Measurements from ENCODE around the gene EHMT1. TPM values are rescaled to one million over a fixed set of nuclear protein-coding genes. Genes with fewer than 3 reads are reported as not detected.

EHMT1 gene
- total RNA-seq, 2 experiments from 2014 or later: 145 to 295 TPM

DNA sequence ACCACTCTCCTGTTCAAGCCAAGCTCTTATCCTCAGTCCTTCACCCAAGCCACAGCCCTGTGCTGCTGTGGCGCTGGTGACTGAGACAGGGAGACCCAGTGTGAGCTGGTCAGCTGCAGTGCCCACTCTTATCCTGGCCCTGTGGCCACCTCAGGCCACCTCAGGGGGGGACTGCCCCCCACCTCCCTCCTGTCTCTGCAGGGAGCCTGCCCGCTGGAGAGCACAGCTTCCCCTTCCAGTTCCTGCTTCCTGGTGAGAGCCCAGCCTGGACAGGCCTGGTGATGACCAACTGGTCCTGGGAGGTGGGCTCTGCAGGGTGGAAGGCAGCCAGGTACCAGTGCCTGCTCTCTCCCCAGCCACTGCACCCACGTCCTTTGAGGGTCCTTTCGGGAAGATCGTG lies 5.5 kb upstream of the EHMT1 start:
- H3K27ac ChIP-seq (ENCODE audit: low read depth, low read length, poor library complexity, severe bottlenecking): no peak overlapping the region
- H3K79me2 ChIP-seq (ENCODE audit: insufficient read depth, low read depth, low read length): peaks cover 21% of the 10 kb centered on the region
- TF ChIP-seq EZH2phosphoT487 (IDR thresholded peaks at IDR 0.05; ENCODE audit: borderline replicate concordance, low read depth, low read length): no peak
- TF ChIP-seq, protein P1, sequence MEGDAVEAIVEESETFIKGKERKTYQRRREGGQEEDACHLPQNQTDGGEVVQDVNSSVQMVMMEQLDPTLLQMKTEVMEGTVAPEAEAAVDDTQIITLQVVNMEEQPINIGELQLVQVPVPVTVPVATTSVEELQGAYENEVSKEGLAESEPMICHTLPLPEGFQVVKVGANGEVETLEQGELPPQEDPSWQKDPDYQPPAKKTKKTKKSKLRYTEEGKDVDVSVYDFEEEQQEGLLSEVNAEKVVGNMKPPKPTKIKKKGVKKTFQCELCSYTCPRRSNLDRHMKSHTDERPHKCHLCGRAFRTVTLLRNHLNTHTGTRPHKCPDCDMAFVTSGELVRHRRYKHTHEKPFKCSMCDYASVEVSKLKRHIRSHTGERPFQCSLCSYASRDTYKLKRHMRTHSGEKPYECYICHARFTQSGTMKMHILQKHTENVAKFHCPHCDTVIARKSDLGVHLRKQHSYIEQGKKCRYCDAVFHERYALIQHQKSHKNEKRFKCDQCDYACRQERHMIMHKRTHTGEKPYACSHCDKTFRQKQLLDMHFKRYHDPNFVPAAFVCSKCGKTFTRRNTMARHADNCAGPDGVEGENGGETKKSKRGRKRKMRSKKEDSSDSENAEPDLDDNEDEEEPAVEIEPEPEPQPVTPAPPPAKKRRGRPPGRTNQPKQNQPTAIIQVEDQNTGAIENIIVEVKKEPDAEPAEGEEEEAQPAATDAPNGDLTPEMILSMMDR (conservative IDR thresholded peaks at IDR 0.05; ENCODE audit: low read length): no peak
- BruUV-seq (replicated peaks): no TSS peak
- H3K9me3 ChIP-seq (ENCODE audit: low read length): no peaks in the 10 kb centered on the region
- no peaks in the 10 kb centered on the region for H3K9me2 ChIP-seq (ENCODE audit: insufficient read depth, low read length)
- POLR2A ChIA-PET: no interaction called here
- H3K4me3 ChIP-seq (ENCODE audit: low read depth, low read length, poor library complexity, severe bottlenecking): no peak overlapping the region
- no peaks in the 10 kb centered on the region; the same call in 1 of the 2 replicates for H4K20me1 ChIP-seq (ENCODE audit: insufficient read depth, low read length)
- CTCF ChIA-PET (ENCODE audit: unreplicated experiment): no interaction called here
- peaks cover 33% of the 10 kb centered on the region for H3K4me1 ChIP-seq (ENCODE audit: insufficient read depth, low read length, poor library complexity, severe bottlenecking)
- no peak for DNase-seq (ENCODE audit: low spot score)
- intact Hi-C loops (cut with micrococcal nuclease; ENCODE audit: unreplicated experiment): no loop called here
- H2AFZ ChIP-seq (ENCODE audit: low read length): no peak overlapping the region
- no peak overlapping the region for H3K4me2 ChIP-seq (ENCODE audit: low read length)
- peaks cover 49% of the 10 kb centered on the region for H3K36me3 ChIP-seq (ENCODE audit: insufficient read depth, low read length)

DNA sequence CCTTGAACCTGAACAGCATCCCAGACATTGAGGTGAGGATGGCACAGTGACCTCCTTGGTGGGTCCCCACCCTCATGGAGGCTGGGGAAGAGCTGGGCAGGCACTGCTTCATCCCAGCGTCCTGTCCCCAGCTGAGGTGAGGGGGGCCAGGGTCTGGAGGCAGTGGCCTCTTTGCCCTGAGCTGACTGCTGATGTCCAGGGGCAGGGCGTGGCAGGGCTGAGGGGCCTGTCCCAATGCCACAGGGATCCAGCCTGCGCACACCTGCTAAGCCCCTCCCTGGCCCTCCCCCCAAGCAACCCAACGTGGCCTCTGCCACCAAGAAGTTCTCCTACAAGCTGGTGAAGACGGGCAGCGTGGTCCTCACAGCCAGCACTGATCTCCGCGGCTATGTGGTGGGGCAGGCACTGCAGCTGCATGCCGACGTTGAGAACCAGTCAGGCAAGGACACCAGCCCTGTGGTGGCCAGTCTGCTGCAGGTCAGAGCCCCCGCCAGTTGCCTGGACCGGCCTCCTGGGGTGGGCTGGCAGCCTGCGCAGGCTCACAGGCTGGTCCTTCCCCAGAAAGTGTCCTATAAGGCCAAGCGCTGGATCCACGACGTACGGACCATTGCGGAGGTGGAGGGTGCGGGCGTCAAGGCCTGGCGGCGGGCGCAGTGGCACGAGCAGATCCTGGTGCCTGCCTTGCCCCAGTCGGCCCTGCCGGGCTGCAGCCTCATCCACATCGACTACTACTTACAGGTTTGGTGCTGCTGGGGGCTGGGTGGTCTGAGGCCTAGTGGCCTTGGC lies 4.9 kb upstream of the EHMT1 start:
- Histone ChIP-seq H3K36me3 (ENCODE audit: insufficient read depth, low read length) (peaks cover 49% of the 10 kb centered on the region), H4K20me1 (ENCODE audit: insufficient read depth, low read length) (no peaks in the 10 kb centered on the region; the same call in 1 of the 2 replicates), H3K9me2 (ENCODE audit: insufficient read depth, low read length) (no peaks in the 10 kb centered on the region), H3K4me3 (ENCODE audit: low read depth, low read length, poor library complexity, severe bottlenecking) (no peak overlapping the region), H3K4me2 (ENCODE audit: low read length) (no peak overlapping the region), H3K79me2 (ENCODE audit: insufficient read depth, low read depth, low read length) (peaks cover 23% of the 10 kb centered on the region), H2AFZ (ENCODE audit: low read length) (no peak overlapping the region), H3K27ac (ENCODE audit: low read depth, low read length, poor library complexity, severe bottlenecking) (no peak overlapping the region), H3K9me3 (ENCODE audit: low read length) (no peaks in the 10 kb centered on the region), H3K4me1 (ENCODE audit: insufficient read depth, low read length, poor library complexity, severe bottlenecking) (peaks cover 33% of the 10 kb centered on the region)
- TF ChIP-seq, protein P1 (conservative IDR thresholded peaks at IDR 0.05; ENCODE audit: low read length): no peak
- no peak for TF ChIP-seq EZH2phosphoT487 (IDR thresholded peaks at IDR 0.05; ENCODE audit: borderline replicate concordance, low read depth, low read length)
- CTCF ChIA-PET (ENCODE audit: unreplicated experiment): no interaction called here
- no peak for DNase-seq (ENCODE audit: low spot score)
- intact Hi-C loops (cut with micrococcal nuclease; ENCODE audit: unreplicated experiment): no loop called here
- BruUV-seq (replicated peaks): no TSS peak
- POLR2A ChIA-PET: interaction anchor here (0.6 kb wide), 1 partner anchor 17 kb away, joined by 3 read pairs; no protein-coding TSS in a partner anchor
